Heart right ventricle (tissue), 16 donors: Measurements from ENCODE around the gene SESN3. TPM values are rescaled to one million over a fixed set of nuclear protein-coding genes. Genes with fewer than 3 reads are reported as not detected.

ENCODE experiments used
- ATAC-seq, 8 donors: fragments of 200-7000 bp; cut with Tn5 transposase; one replicate each; pipeline ENCODE4 v1.9.1; 2020; ENCODE audit warnings: mild to moderate bottlenecking in 8 of 8, moderate library complexity in 8 of 8, moderate number of reproducible peaks in 1 of 8
- DNase-seq, 2 donors: peaks; one replicate each; pipeline ENCODE4 v3.0.0-alpha.2; 2020
- H3K27ac ChIP-seq, 10 donors: fragments of 200-600 bp; sonication (generic) in 2 of 10; one replicate each; pipeline versions ENCODE4 v1.5.0 to v1.8.0; 2020 to 2022; ENCODE audit warnings: mild to moderate bottlenecking in 3 of 10
- H3K27me3 ChIP-seq, 7 donors: fragments of 200-600 bp; one replicate each; pipeline ENCODE4 v1.8.0; 2021 to 2022; ENCODE audit warnings: mild to moderate bottlenecking in 2 of 7
- H3K36me3 ChIP-seq, 9 donors: fragments of 200-600 bp; sonication (generic) in 1 of 9; one replicate each; pipeline versions ENCODE4 v1.5.0 to v1.8.0; 2020 to 2022; ENCODE audit warnings: mild to moderate bottlenecking in 2 of 9
- H3K4me1 ChIP-seq, 9 donors: fragments of 200-600 bp; sonication (generic) in 1 of 9; one replicate each; pipeline versions ENCODE4 v1.5.0 to v1.8.0; 2020 to 2022; ENCODE audit warnings: mild to moderate bottlenecking in 4 of 9
- H3K4me3 ChIP-seq, 10 donors: fragments of 200-600 bp; sonication (generic) in 2 of 10; one replicate each; pipeline versions ENCODE4 v1.5.0 to v1.8.0; 2020 to 2022; ENCODE audit warnings: mild to moderate bottlenecking in 7 of 10, moderate library complexity in 2 of 10
- H3K9me3 ChIP-seq, 11 donors: fragments of 200-600 bp in 10 of 11; sonication (generic) in 2 of 11; one replicate each; pipeline versions ENCODE4 v1.5.0 to v1.8.0; 2013 to 2022; ENCODE audit warnings: mild to moderate bottlenecking in 2 of 11, control low read depth in 1 of 11, moderate library complexity in 1 of 11
- WGBS, 2 donors: extraction: QIAGEN DNeasy Blood & Tissue Kit; methylation state at CpG; one replicate each; pipeline ENCODE4 v1.1.7; 2013; ENCODE audit warnings: inconsistent platforms in 1 of 2; 5-methylcytosine and 5-hydroxymethylcytosine counted together
- intact Hi-C, 10 donors: fragments of 100-400 bp; cut with DNase I; formaldehyde crosslinking; loops; one replicate each; pipeline versions ENCODE4 v1.11.1 to v1.14.2; 2022
- polyA plus RNA-seq, 2 donors: library from polyadenylated mRNA; stranded (reverse); fragments of 200-250 nt; gene quantifications; one replicate each; pipeline ENCODE4 v1.2.3, GENCODE V29; 2013
- total RNA-seq, 10 donors: library from RNA; stranded (reverse); fragmentation: NEBNext Ultra II Directional in 3 of 10; extraction: Animal tissue kit (Norgen Biotek cat#: 25700) in 3 of 10; gene quantifications; one replicate each; pipeline versions ENCODE4 v1.2.1 to v1.2.4, GENCODE V29; 2021 to 2023
- TF ChIP-seq, protein P1 (sequence below), 9 donors: fragments of 200-600 bp; sonication (generic) in 2 of 9; IDR thresholded peaks; one replicate each; pipeline versions ENCODE4 v1.5.0 to v1.8.0; 2021 to 2022; ENCODE audit warnings: antibody characterized with exemption in 9 of 9, mild to moderate bottlenecking in 5 of 9, moderate library complexity in 1 of 9
- donor health status: Arrhythmogenic right ventricular cardiomyopathy.
- donor health status: ischemic (EF 13 %, LVEDD 7.1; RV severe dilation, severe dysfunction).
- donor health status: healthy with polysubstance abuse.
- donor health status: DM: no; HTN: yes; CAD: no.
- donor health status: DM: no; HTN: no; CAD: no.
- donor health status: ischemic (EF 25% LVEDD 6.9; RV normal size, moderate dysfunction).
- donor health status: ischemic (EF 25% LVEDD 5.7; RV mildly dilated, moderate dysfunction).
- donor health status: healthy.
- donor health status: DM: yes; HTN: yes; CAD: no.
- donor health status: Ischemic cardiomyopathy.
- donor health status: ischemic (EF 35%, LVEDD 5.7; RV mildly dilated, moderate dysfunction).
- donor health status: nonischemic (EF 11% LVEDD 7.7; RV severe dilation, severe dysfunction).
- donor health status: DM: yes; HTN: yes; CAD: no.
- donor health status: PGD.
- donor health status: ischemic (EF 29% LVEDD 5.4; RV normal size, mild dysfunction).
- donor health status: nonischemic (EF 23%, LVEDD 6.1; RV moderate dilation, normal function).

SESN3 gene
- total and polyA plus RNA-seq, 12 donors = 0.65 to 15.4 (median 9.0) TPM

DNA sequence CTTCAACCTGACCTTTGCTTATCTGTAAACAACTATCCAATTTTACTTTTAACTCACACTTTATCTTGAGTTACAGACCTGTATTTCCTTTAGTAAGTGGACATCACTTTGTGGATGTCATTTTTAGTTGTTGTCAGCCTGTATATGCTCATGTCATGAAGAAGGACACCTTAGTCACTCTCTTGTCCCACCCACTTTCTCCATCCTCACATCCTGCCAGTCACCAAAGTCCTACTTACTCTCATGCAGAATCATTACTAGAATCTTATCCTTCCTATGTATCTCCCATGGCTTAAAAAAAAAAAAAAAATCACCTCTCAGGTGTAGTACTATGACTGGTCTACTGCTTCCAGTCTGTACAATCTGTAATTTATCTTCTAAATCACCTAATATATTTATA lies 43.3 kb downstream of the SESN3 start:
- H3K4me1 ChIP-seq = no peaks in the 10 kb centered on the region
- H3K9me3 ChIP-seq = no peaks in the 10 kb centered on the region
- no peaks in the 10 kb centered on the region for H3K27me3 ChIP-seq
- H3K27ac ChIP-seq = no peak overlapping the region
- intact Hi-C loops = no loop called here
- no peak overlapping the region for H3K4me3 ChIP-seq
- ATAC-seq = no peak
- H3K36me3 ChIP-seq = peaks cover 0 to 71% (median 6%) of the 10 kb centered on the region in 9 donors
- DNase-seq = no peak
- TF ChIP-seq, protein P1, sequence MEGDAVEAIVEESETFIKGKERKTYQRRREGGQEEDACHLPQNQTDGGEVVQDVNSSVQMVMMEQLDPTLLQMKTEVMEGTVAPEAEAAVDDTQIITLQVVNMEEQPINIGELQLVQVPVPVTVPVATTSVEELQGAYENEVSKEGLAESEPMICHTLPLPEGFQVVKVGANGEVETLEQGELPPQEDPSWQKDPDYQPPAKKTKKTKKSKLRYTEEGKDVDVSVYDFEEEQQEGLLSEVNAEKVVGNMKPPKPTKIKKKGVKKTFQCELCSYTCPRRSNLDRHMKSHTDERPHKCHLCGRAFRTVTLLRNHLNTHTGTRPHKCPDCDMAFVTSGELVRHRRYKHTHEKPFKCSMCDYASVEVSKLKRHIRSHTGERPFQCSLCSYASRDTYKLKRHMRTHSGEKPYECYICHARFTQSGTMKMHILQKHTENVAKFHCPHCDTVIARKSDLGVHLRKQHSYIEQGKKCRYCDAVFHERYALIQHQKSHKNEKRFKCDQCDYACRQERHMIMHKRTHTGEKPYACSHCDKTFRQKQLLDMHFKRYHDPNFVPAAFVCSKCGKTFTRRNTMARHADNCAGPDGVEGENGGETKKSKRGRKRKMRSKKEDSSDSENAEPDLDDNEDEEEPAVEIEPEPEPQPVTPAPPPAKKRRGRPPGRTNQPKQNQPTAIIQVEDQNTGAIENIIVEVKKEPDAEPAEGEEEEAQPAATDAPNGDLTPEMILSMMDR (IDR thresholded peaks at IDR 0.05) = no peak

DNA sequence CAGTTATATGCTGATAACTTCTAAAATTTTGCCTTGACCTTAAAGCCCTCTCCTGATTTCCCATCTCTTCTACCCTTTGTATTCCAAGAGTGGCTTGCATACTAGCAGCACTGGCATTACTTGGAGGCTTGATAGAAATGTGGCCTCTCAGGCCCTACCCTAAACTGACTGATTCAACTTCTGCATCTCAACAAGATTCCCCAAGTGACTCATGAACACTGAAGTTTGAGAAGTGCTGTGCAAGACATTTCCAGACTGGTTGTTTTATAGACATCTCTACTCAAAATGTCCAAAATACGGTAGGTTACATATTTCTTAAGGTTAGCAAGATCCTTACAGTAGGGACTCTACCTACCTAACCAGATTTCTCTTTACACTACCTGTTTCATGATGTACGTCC lies 48.6 kb downstream of the SESN3 start:
- DNase-seq (no peak), ATAC-seq (no peak)
- H3K36me3 ChIP-seq = peaks cover 0 to 75% (median 7%) of the 10 kb centered on the region in 9 donors
- no peaks in the 10 kb centered on the region for H3K9me3 ChIP-seq
- no peaks in the 10 kb centered on the region for H3K4me1 ChIP-seq
- H3K4me3 ChIP-seq = no peak overlapping the region
- no peaks in the 10 kb centered on the region for H3K27me3 ChIP-seq
- intact Hi-C loops = no loop called here
- WGBS, 2 donors = 93 to 100% methylated on average over 2 of the region's 2 CpGs
- TF ChIP-seq, protein P1 (IDR thresholded peaks at IDR 0.05) = no peak
- no peak overlapping the region for H3K27ac ChIP-seq

DNA sequence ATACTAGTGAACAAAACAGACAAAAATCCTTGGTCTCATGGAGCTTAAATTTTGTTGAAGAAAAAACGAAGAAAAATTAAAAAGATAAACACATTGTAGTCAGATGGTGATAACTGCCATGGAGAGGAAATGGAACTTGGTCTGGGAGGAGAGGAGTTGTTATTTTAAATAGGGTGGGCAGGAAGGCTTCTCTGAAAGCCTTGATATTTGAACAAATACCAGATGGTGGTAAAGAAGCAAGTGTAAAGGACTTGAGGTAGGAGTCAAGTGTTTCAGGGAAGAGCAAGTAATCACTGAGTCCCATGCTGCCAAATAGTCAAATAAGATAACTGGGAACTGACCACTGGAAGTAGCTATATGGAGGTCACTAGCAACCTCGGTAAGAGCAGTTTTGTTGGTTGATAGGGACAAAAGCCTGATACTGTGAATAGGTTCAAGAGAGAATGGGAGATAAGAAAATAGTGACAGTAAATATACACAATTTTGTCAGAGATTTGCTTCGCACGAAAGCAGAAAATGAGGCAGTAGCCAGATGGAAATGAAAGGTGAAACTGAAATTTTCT lies 55.1 kb downstream of the SESN3 start:
- TF ChIP-seq, protein P1 (IDR thresholded peaks at IDR 0.05) = no peak
- H3K27me3 ChIP-seq = no peaks in the 10 kb centered on the region
- DNase-seq = no peak
- H3K9me3 ChIP-seq = no peaks in the 10 kb centered on the region
- no peak overlapping the region for H3K4me3 ChIP-seq
- 64 to 68% methylated on average over 4 of the region's 4 CpGs for WGBS, 2 donors
- H3K36me3 ChIP-seq = peaks cover 0 to 97% (median 15%) of the 10 kb centered on the region in 9 donors
- H3K27ac ChIP-seq = no peak overlapping the region
- intact Hi-C loops = no loop called here
- H3K4me1 ChIP-seq = no peaks in the 10 kb centered on the region
- ATAC-seq = no peak

DNA sequence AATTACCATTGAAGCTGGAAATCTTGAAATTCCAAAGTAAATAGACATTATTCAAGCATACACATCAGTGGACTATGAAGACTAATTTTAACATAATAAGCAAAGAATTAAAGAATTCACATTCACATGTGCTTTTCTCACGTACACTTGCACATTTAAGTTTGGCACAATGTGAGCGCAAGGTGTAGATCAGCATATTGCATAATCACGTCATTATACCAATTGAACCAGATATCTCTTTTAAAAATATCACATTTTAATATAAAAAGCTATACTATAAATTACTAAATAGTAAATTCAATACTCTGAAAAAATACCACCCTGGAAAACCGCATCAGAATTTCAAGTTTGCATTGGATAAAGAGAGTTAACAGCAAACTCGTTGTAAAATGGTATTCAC lies 60.7 kb downstream of the SESN3 start:
- ATAC-seq = no peak
- no peaks in the 10 kb centered on the region for H3K27me3 ChIP-seq
- H3K36me3 ChIP-seq = peaks cover 0 to 64% (median 8%) of the 10 kb centered on the region in 9 donors
- no peak overlapping the region for H3K27ac ChIP-seq
- intact Hi-C loops = no loop called here
- H3K4me3 ChIP-seq = no peak overlapping the region
- H3K9me3 ChIP-seq = no peaks in the 10 kb centered on the region
- WGBS, 2 donors = 97 to 99% methylated on average over 5 of the region's 5 CpGs
- TF ChIP-seq, protein P1 (IDR thresholded peaks at IDR 0.05) = no peak
- no peak for DNase-seq
- H3K4me1 ChIP-seq = no peaks in the 10 kb centered on the region
